K562 (cell line): Measurements from ENCODE around the gene PLEKHN1. TPM values are rescaled to one million over a fixed set of nuclear protein-coding genes. Genes with fewer than 3 reads are reported as not detected.

Experiments used
- ATF1 ChIP-seq, 2 experiments: fragments of 450-650 bp in 1 of 2; IDR thresholded peaks; 2 replicates each; pipeline ENCODE4 v1.6.1; 2016; ENCODE audit warnings: missing compliant biosample characterization in 1 of 2, missing genetic modification characterization in 1 of 2
- ATF6 ChIP-seq: sonication (generic); formaldehyde crosslinking; IDR thresholded peaks from 2 replicates; pipeline ENCODE4 v1.4.0; 2020; ENCODE audit warnings: mild to moderate bottlenecking, missing genetic modification reagents
- BHLHE40 ChIP-seq: IDR thresholded peaks from 2 replicates; pipeline ENCODE4 v1.6.1; 2011; ENCODE audit warnings: low read length, improper control_type of control experiment
- CBFB ChIP-seq: sonication (generic); formaldehyde crosslinking; IDR thresholded peaks from 2 replicates; pipeline ENCODE4 v1.4.0; 2020; ENCODE audit warnings: mild to moderate bottlenecking, missing genetic modification reagents
- EHMT2 ChIP-seq: fragments of 450-650 bp; IDR thresholded peaks from 2 replicates; pipeline ENCODE4 v1.6.1; 2018; ENCODE audit warnings: antibody characterized with exemption
- ESRRA ChIP-seq: fragments of 450-650 bp; IDR thresholded peaks from 2 replicates; pipeline ENCODE4 v1.6.1; 2014; ENCODE audit warnings: low read depth, mild to moderate bottlenecking, moderate library complexity, borderline replicate concordance
- ETS1 ChIP-seq: conservative IDR thresholded peaks from 2 replicates; pipeline ENCODE4 v1.6.1; 2011; ENCODE audit warnings: low read depth, mild to moderate bottlenecking, low read length; ENCODE audit not compliant: control insufficient read depth
- FOS ChIP-seq: IDR thresholded peaks from 3 replicates; pipeline ENCODE4 v1.6.1; 2011; ENCODE audit not compliant: insufficient read length; ENCODE audit errors: extremely low read depth
- FOXP1 ChIP-seq: sonication (generic); formaldehyde crosslinking; IDR thresholded peaks from 2 replicates; pipeline ENCODE4 v1.8.0; 2022; ENCODE audit warnings: mild to moderate bottlenecking, missing genetic modification reagents
- FOXP4 ChIP-seq: sonication (generic); formaldehyde crosslinking; IDR thresholded peaks from 2 replicates; pipeline ENCODE4 v1.8.0; 2022; ENCODE audit warnings: mild to moderate bottlenecking, missing genetic modification reagents, borderline replicate concordance
- KLF6 ChIP-seq: fragments of 250-450 bp; sonication (Bioruptor Pico); IDR thresholded peaks from 2 replicates; pipeline ENCODE4 v1.4.0; 2020; ENCODE audit warnings: mild to moderate bottlenecking, moderate library complexity, borderline replicate concordance
- MAZ ChIP-seq, 2 experiments: fragments of 450-650 bp in 1 of 2; sonication (generic) in 1 of 2; formaldehyde crosslinking; IDR thresholded peaks in 1 of 2; conservative IDR thresholded peaks in 1 of 2; 2 replicates each; pipeline versions ENCODE4 v1.4.0 to v1.5.0; 2020; ENCODE audit warnings: mild to moderate bottlenecking in 1 of 2, missing genetic modification reagents in 1 of 2
- PCBP1 ChIP-seq: fragments of 200-400 bp; formaldehyde crosslinking; IDR thresholded peaks from 2 replicates; pipeline ENCODE4 v1.6.1; 2018; ENCODE audit warnings: mild to moderate bottlenecking, low read depth, low read length; ENCODE audit not compliant: poor library complexity, severe bottlenecking
- PKNOX1 ChIP-seq: fragments of 450-650 bp; IDR thresholded peaks from 2 replicates; pipeline ENCODE4 v1.6.1; 2016
- RB1 ChIP-seq: fragments of 450-650 bp; IDR thresholded peaks from 2 replicates; pipeline ENCODE4 v1.6.1; 2017; ENCODE audit warnings: low read depth, mild to moderate bottlenecking
- SAP30 ChIP-seq: fragments of 200-600 bp; sonication (generic); IDR thresholded peaks from 2 replicates; pipeline ENCODE4 v1.6.1; 2012; ENCODE audit warnings: borderline replicate concordance, low read depth, mild to moderate bottlenecking, moderate library complexity, low read length, control low read depth, inconsistent platforms; ENCODE audit not compliant: insufficient read depth, poor library complexity, severe bottlenecking
- SMAD4 ChIP-seq: fragments of 250-450 bp; sonication (Bioruptor Pico); conservative IDR thresholded peaks from 2 replicates; pipeline ENCODE4 v1.8.0; 2021; ENCODE audit warnings: inconsistent platforms, mild to moderate bottlenecking, moderate library complexity
- SRF ChIP-seq, 2 experiments: fragments of 250-450, 450-650 bp in 1 of 2; sonication (Bioruptor Pico) in 1 of 2; sonication (generic) in 1 of 2; formaldehyde crosslinking; IDR thresholded peaks; 2 replicates each; pipeline versions ENCODE4 v1.5.0 to v1.5.1; 2020 to 2022; ENCODE audit warnings: mild to moderate bottlenecking in 1 of 2, missing genetic modification reagents in 1 of 2
- STAG1 ChIP-seq: sonication (generic); formaldehyde crosslinking; IDR thresholded peaks from 2 replicates; pipeline ENCODE4 v1.5.0; 2020; ENCODE audit warnings: missing genetic modification reagents, borderline replicate concordance
- ZBTB1 ChIP-seq: sonication (generic); formaldehyde crosslinking; IDR thresholded peaks from 2 replicates; pipeline ENCODE4 v1.8.1; 2023; ENCODE audit warnings: missing genetic modification reagents, low read depth, mild to moderate bottlenecking, borderline replicate concordance
- ZNF561 ChIP-seq: fragments of 450-650 bp; formaldehyde crosslinking; conservative IDR thresholded peaks from 2 replicates; pipeline ENCODE4 v1.4.0; 2020; ENCODE audit warnings: mild to moderate bottlenecking, moderate library complexity
- polyA plus RNA-seq, 8 experiments: library from polyadenylated mRNA; depleted of rRNA in 4 of 8; stranded (reverse) in 5 of 8; unstranded in 3 of 8; fragments of >200 nt; fragmentation: Nextera tagmentation in 2 of 8; fragmentation: Illumina TruSeq in 1 of 8; extraction: Ambion mirVana in 2 of 8; extraction: Trizol in 1 of 8; gene quantifications; 2 replicates each; pipeline versions ENCODE4 v1.2.1 to v1.2.3, GENCODE V29; 2011 to 2014; ENCODE audit warnings: inconsistent platforms in 1 of 8, missing spikeins in 1 of 8
- total RNA-seq, 7 experiments: library from RNA; depleted of rRNA in 6 of 7; stranded (reverse); fragments of >200 nt in 6 of 7; fragmentation: Illumina TruSeq in 2 of 7; extraction: Trizol in 2 of 7; gene quantifications; 2 replicates each; pipeline versions ENCODE4 v1.2.1 to v1.2.3, GENCODE V29; 2011 to 2021; ENCODE audit warnings: low replicate concordance in 1 of 7

The PLEKHN1 gene
- total and polyA plus RNA-seq, 9 of the 15 experiments (the other 6 are each of a cell fraction or from before 2014, with no cell fraction given) = 0.07 to 1.5 (median 0.13) TPM; not detected in 2

GRCh38 chr1:966704-967300 is 520 bp downstream of the PLEKHN1 start (continued):
- TF ChIP-seq PCBP1 (peak; percentile 50), ESRRA (peak; percentile 42; the same call in 1 of the 2 replicates), FOS (no peak), RB1 (peak; percentile 58; the same call in 1 of the 2 replicates), SMAD4 (CRISPR knock-in tag) (peak; percentile 70), PKNOX1 (no peak), ATF6 (CRISPR knock-in tag) (peak; percentile 96; the same call in 1 of the 2 replicates), CBFB (peak; percentile 64; the same call in 1 of the 2 replicates), FOXP1 (peak; percentile 50; the same call in 1 of the 2 replicates), KLF6 (CRISPR knock-in tag) (peak; percentile 29; the same call in 1 of the 2 replicates), MAZ (CRISPR knock-in tag; conservative IDR thresholded peaks at IDR 0.05 in 1 of 2, IDR thresholded peaks at IDR 0.05 in 1 of 2) (peak; percentile 86 to 87; a peak in 3 of 4 replicates), FOXP4 (CRISPR knock-in tag) (no peak), ETS1 (0 out of 2 replicates have a peak, but pooled peaks have one; percentile 55), BHLHE40 (peak; percentile 91), EHMT2 (no peak), STAG1 (CRISPR knock-in tag) (no peak), ZBTB1 (CRISPR knock-in tag) (no peak), ATF1 (CRISPR knock-in tag; IDR thresholded peaks at IDR 0.05) (no peak), ATF1 (tag; IDR thresholded peaks at IDR 0.05) (peak; percentile 60), SRF (CRISPR knock-in tag; IDR thresholded peaks at IDR 0.05) (peak in 1 of 2 experiments; percentile 62; a peak in 2 of 4 replicates), SAP30 (no peak), ZNF561 (CRISPR knock-in tag) (no peak)
